ENCODE data around the gene LGALS3. TPM values are rescaled to one million over a fixed set of nuclear protein-coding genes. Genes with fewer than 3 reads are reported as not detected.

Gene LGALS3
- polyA plus RNA-seq, 3 donors from 2014 or later, result 23.3 to 58.2 (median 40.5) TPM

- Mint-ChIP-seq H3K4me1 (peaks cover 38 to 48% of the 10 kb centered on the region in 2 donors), H3K27me3 (ENCODE audit: low read depth in 3 of 3) (peaks cover 0 to 2% (median 0%) of the 10 kb centered on the region in 3 donors), H3K4me3 (peak overlapping the region; percentile 71 to 82 (median 78)), H3K36me3 (peaks cover 0 to 5% (median 0%) of the 10 kb centered on the region in 3 donors), H3K9me3 (no peaks in the 10 kb centered on the region), H3K27ac (peak overlapping the region; percentile 7 to 75 (median 38))
- DNase-seq, result peak; percentile 67 to 71 (median 68)
Measured at GRCh38 chr14:55129428-55130195, 560 bp downstream of the LGALS3 start.

DNA sequence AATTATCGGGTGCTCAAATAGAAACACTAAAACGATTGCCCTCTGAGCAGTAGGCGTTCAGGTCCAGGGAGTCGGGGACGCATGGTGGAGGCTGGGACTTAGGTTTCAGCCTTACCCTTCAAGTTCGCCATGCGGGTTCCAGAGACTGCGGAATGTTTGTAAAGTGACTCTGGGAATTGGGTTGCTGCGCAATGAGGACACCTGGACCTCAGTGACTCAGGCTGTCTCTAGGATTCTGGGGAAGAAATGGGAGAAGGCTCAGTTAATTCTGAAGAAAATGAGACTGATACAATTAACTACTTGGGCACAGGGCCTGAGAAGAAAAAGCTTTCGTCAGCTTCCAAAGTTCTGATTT lies 1.1 kb downstream of the LGALS3 start:
- H3K9me3 Mint-ChIP-seq, result no peaks in the 10 kb centered on the region
- H3K27me3 Mint-ChIP-seq (ENCODE audit: low read depth in 3 of 3), result peaks cover 0 to 2% (median 0%) of the 10 kb centered on the region in 3 donors
- peaks cover 0 to 5% (median 0%) of the 10 kb centered on the region in 3 donors for H3K36me3 Mint-ChIP-seq
- peak overlapping the region; percentile 71 to 82 (median 78) for H3K4me3 Mint-ChIP-seq
- H3K27ac Mint-ChIP-seq, result peak overlapping the region in 5 of 6 donors; percentile 7 to 75 (median 53)
- H3K4me1 Mint-ChIP-seq, result peaks cover 32 to 43% of the 10 kb centered on the region in 2 donors
- no peak for DNase-seq

DNA sequence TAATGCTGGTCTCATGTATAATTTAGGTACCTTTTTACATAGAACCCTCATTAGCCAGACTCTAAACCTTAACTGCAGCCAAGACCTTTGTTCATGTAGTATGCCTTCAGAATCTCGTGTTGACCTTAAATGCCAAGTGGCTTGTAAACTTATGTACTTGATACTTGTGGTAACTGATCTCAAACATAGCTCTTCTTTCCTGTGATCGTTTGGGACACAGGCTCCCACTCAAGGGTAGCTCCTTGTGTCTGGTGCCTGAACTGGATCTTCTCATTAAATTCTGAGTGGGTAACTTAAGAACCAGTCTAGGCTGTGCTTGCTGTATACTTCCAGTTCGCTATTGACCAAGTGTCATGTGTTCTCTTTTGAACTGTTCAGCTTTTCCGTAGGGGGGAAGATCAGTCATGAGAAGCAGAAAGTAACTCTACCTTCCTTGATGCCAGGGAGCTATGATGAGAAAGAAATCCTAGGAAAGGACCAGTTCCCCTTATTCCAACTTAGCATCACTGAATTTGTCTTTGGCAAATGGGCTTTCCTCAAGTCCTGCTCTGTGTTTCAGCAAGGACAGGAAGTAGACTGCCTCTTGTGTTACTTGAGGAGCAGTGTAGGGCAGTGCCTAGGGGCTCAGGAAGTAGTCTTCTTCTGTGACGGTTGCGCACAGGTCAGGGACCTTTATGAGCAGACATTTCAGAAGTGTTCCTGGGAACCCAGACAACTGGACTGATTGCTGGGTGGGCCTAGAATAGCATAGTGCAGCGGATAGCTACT lies 2.5 kb downstream of the LGALS3 start:
- peaks cover 0 to 5% (median 0%) of the 10 kb centered on the region in 3 donors for H3K36me3 Mint-ChIP-seq
- H3K9me3 Mint-ChIP-seq, result no peaks in the 10 kb centered on the region
- peaks cover 19 to 29% of the 10 kb centered on the region in 2 donors for H3K4me1 Mint-ChIP-seq
- DNase-seq, result no peak
- H3K27ac Mint-ChIP-seq, result peak overlapping the region in 2 of 6 donors; percentile 25 to 70
- peak overlapping the region in 2 of 5 donors; percentile 5 to 36 for H3K4me3 Mint-ChIP-seq
- no peaks in the 10 kb centered on the region for H3K27me3 Mint-ChIP-seq (ENCODE audit: low read depth in 3 of 3)

DNA sequence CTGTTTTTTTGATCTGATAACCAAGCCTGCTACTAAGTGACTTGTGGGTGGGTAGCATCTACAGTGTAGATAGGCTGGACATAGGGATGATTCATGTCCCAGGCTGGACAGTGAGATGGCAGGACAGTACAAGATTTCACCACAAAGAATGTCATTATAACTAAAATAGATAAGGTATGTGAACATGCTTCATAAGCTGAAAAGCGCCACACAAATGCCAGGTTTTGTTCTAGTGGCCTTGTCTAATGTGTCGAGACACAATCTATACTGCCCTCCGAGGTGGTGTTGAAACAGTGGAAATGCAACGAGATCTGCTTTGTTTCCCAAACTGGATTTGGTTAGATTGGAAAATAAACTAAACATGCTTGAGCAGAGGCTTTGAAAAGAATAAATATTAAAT lies 4.4 kb downstream of the LGALS3 start:
- Mint-ChIP-seq H3K36me3 (peaks cover 0 to 5% (median 0%) of the 10 kb centered on the region in 3 donors), H3K27me3 (ENCODE audit: low read depth in 3 of 3) (peaks cover 0 to 1% (median 0%) of the 10 kb centered on the region in 3 donors), H3K9me3 (no peaks in the 10 kb centered on the region), H3K4me3 (no peak overlapping the region), H3K4me1 (peaks cover 15 to 19% of the 10 kb centered on the region in 2 donors), H3K27ac (no peak overlapping the region)
- DNase-seq, result no peak

GRCh38 chr14:55136241-55136640 lies 7.2 kb downstream of the LGALS3 start:
- H3K9me3 Mint-ChIP-seq, result no peaks in the 10 kb centered on the region
- peaks cover 5 to 7% of the 10 kb centered on the region in 2 donors for H3K4me1 Mint-ChIP-seq
- H3K4me3 Mint-ChIP-seq, result no peak overlapping the region
- DNase-seq, result no peak
- peaks cover 7 to 13% (median 8%) of the 10 kb centered on the region in 3 donors for H3K36me3 Mint-ChIP-seq
- H3K27me3 Mint-ChIP-seq (ENCODE audit: low read depth in 3 of 3), result peaks cover 0 to 1% (median 0%) of the 10 kb centered on the region in 3 donors
- H3K27ac Mint-ChIP-seq, result no peak overlapping the region

DNA sequence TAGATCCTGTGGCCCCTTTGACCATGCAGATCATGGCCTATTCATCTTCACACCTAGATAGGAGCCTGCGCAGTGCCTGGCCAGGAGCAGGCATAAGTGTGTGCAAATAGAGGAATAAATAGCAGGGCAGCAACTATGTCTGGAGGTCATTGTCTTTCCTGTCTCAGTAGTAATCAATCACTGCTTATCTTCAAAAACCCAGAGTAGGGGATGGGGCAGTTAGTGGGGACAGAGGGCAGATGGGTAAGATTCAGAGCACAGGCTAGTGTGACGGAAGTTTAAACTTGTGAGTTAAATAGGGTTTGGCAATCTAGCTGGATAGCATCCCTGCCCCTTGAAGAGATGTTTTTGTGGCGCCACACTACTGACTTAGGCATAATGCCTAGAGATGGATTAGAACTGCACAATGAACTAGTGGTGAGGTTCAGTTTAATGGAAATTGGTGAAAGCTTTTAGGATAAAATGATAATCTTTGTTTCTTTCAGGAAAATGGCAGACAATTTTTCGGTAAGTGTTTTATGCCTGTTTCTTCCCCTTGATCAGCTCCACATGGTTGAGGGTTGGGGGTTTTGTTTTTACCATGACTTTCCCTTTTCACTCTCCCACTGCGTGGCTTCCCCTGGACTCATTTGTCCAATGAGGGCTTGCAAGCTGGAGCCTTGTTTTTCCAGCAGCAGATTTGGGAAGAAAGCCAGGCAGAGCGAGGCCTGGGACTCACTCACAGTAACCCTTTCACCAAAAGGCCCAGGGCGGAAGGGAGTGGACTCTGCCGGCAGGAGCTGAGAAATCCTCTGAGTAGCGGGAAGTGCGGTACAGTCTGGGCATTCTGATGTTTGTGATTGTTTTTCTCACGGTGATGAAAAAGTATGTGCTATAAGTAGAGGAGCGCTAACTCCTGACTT lies 8.1 kb downstream of the LGALS3 start:
- Mint-ChIP-seq H3K27me3 (ENCODE audit: low read depth in 3 of 3) (peaks cover 0 to 1% (median 0%) of the 10 kb centered on the region in 3 donors), H3K27ac (peak overlapping the region in 1 of 6 donors; percentile 54), H3K36me3 (peaks cover 7 to 13% (median 8%) of the 10 kb centered on the region in 3 donors), H3K9me3 (no peaks in the 10 kb centered on the region), H3K4me1 (no peaks in the 10 kb centered on the region), H3K4me3 (no peak overlapping the region)
- DNase-seq, result no peak

GRCh38 chr14:55138091-55138490 lies 9.0 kb downstream of the LGALS3 start:
- no peak for DNase-seq
- H3K4me3 Mint-ChIP-seq, result no peak overlapping the region
- no peak overlapping the region for H3K27ac Mint-ChIP-seq
- no peaks in the 10 kb centered on the region for H3K9me3 Mint-ChIP-seq
- peaks cover 0 to 1% (median 0%) of the 10 kb centered on the region in 3 donors for H3K27me3 Mint-ChIP-seq (ENCODE audit: low read depth in 3 of 3)
- no peaks in the 10 kb centered on the region for H3K4me1 Mint-ChIP-seq
- peaks cover 7 to 13% (median 8%) of the 10 kb centered on the region in 3 donors for H3K36me3 Mint-ChIP-seq

GRCh38 chr14:55139141-55139540 lies 10.1 kb downstream of the LGALS3 start:
- H3K36me3 Mint-ChIP-seq, result peaks cover 7 to 8% (median 8%) of the 10 kb centered on the region in 3 donors
- no peak overlapping the region for H3K27ac Mint-ChIP-seq
- H3K9me3 Mint-ChIP-seq, result no peaks in the 10 kb centered on the region
- H3K4me1 Mint-ChIP-seq, result no peaks in the 10 kb centered on the region
- DNase-seq, result no peak
- H3K4me3 Mint-ChIP-seq, result no peak overlapping the region
- peaks cover 0 to 1% (median 0%) of the 10 kb centered on the region in 3 donors for H3K27me3 Mint-ChIP-seq (ENCODE audit: low read depth in 3 of 3)

- no peak overlapping the region for H3K4me3 Mint-ChIP-seq
- H3K36me3 Mint-ChIP-seq, result peaks cover 7 to 8% (median 8%) of the 10 kb centered on the region in 3 donors
- H3K27ac Mint-ChIP-seq, result no peak overlapping the region
- peaks cover 0 to 1% (median 0%) of the 10 kb centered on the region in 3 donors for H3K27me3 Mint-ChIP-seq (ENCODE audit: low read depth in 3 of 3)
- H3K4me1 Mint-ChIP-seq, result no peaks in the 10 kb centered on the region
- no peaks in the 10 kb centered on the region for H3K9me3 Mint-ChIP-seq
- no peak for DNase-seq
Measured at GRCh38 chr14:55139696-55140509, 10.9 kb downstream of the LGALS3 start.

DNA sequence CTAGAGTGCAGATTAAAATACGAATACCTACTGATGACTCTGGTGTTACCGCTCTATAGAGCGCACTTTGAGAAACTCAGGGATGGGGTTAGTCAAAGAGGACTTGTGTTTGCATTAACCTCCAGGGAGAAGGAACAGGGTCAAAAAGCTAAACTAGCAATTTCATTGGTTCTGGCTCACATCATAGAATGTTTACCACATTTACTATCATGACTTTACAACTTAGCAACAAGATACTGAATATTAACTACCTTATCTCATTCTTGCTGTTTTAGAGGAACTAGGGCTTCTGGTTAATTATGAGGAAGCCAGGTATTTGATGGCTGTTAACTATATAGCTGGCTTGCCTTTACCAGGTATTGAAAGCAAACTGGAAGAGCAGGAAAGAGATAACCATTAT lies 12.8 kb downstream of the LGALS3 start:
- Mint-ChIP-seq H3K4me3 (no peak overlapping the region), H3K36me3 (peaks cover 8 to 10% (median 8%) of the 10 kb centered on the region in 3 donors), H3K4me1 (no peaks in the 10 kb centered on the region), H3K9me3 (no peaks in the 10 kb centered on the region), H3K27me3 (ENCODE audit: low read depth in 3 of 3) (peaks cover 0 to 1% (median 0%) of the 10 kb centered on the region in 3 donors), H3K27ac (no peak overlapping the region)
- DNase-seq, result no peak

- Mint-ChIP-seq H3K27me3 (ENCODE audit: low read depth in 3 of 3) (peaks cover 0 to 1% (median 0%) of the 10 kb centered on the region in 3 donors), H3K9me3 (no peaks in the 10 kb centered on the region), H3K4me1 (no peaks in the 10 kb centered on the region), H3K4me3 (no peak overlapping the region), H3K27ac (no peak overlapping the region), H3K36me3 (peaks cover 8 to 10% (median 8%) of the 10 kb centered on the region in 3 donors)
- no peak for DNase-seq
Measured at GRCh38 chr14:55142466-55142865, 13.4 kb downstream of the LGALS3 start.

- H3K4me1 Mint-ChIP-seq, result no peaks in the 10 kb centered on the region
- H3K27ac Mint-ChIP-seq, result no peak overlapping the region
- H3K27me3 Mint-ChIP-seq (ENCODE audit: low read depth in 3 of 3), result no peaks in the 10 kb centered on the region
- DNase-seq, result no peak
- H3K9me3 Mint-ChIP-seq, result no peaks in the 10 kb centered on the region
- no peak overlapping the region for H3K4me3 Mint-ChIP-seq
- peaks cover 0 to 3% (median 0%) of the 10 kb centered on the region in 3 donors for H3K36me3 Mint-ChIP-seq
Measured at GRCh38 chr14:55146425-55146824, 17.4 kb downstream of the LGALS3 start.
